ENCODE results near the gene SLC22A17. TPM values are rescaled to one million over a fixed set of nuclear protein-coding genes. Genes with fewer than 3 reads are reported as not detected.

Gene SLC22A17
- total and polyA plus RNA-seq, 2 of the 8 experiments (the other 6 are each of a cell fraction or from before 2014, with no cell fraction given): 43.0 to 49.0 TPM

DNA sequence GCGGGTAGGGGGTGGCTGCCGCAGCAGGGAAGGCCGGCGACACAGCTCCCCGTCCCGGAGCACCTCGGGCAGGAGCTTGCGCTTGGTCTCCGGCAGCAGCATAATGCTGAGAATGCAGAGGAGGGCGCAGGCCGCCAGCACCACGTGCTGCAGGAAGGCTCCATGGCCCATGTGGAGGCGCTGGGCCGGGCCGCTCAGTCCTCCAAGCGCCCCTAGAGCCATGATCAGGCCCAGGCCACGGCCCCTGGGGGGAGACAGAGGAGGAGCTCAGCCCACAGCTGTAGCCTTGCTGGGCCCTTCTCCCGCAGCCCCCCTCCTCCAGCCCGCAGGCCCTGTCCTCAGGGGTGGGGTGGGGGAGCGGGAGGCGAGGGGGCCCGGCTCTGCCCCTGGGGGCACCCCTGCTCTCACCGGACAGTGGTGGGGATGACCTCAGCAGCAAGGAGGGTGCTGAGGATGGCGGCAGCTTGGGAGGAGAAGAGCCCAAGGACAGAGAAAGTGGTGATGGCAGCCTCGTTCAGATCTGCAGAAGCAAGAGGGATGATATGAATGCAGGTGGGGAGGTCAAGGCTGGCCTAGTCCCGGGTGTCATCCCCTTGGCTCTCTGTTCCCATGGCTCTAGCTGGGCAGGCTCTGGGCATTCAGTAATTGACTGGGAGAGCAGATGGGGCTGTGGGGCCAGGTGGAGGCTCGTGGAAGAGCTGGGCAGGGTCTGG, 5.8 kb downstream of the SLC22A17 start:
- peaks cover 0 to 7% (median 2%) of the 10 kb centered on the region in 4 experiments; a peak in 5 of 7 replicates for H3K4me1 ChIP-seq (replicated peaks in 1 of 4; ENCODE audit: control insufficient read depth in 3 of 4, insufficient read depth in 4 of 4, low read length in 3 of 4)
- no peak overlapping the region for H3K23ac ChIP-seq (ENCODE audit: insufficient read length)
- no peak overlapping the region for H3K4me3 ChIP-seq (ENCODE audit: extremely low read depth in 1 of 4, insufficient read depth in 2 of 4, low read depth in 3 of 4, low read length in 4 of 4)
- H4K5ac ChIP-seq (ENCODE audit: insufficient read length, low read depth, low read length): no peak overlapping the region
- H3K56ac ChIP-seq (replicated peaks; ENCODE audit: insufficient read length, low read depth, low read length): no peak overlapping the region
- H2BK12ac ChIP-seq (ENCODE audit: low read depth, low read length): peak overlapping the region; percentile 39; the same call in 1 of the 2 replicates
- H4K8ac ChIP-seq (ENCODE audit: extremely low read depth, insufficient read depth, low read length): peak overlapping the region; percentile 84; the same call in 1 of the 2 replicates
- H2BK15ac ChIP-seq (ENCODE audit: low read length): 0 out of 2 replicates have a peak overlapping the region, but pooled peaks have one; percentile 10
- H2BK5ac ChIP-seq (ENCODE audit: low read depth, low read length): no peak overlapping the region
- ChIA-PET POLR2A (ENCODE audit: partially characterized antibody) (interaction anchor here (0.8 to 3.7 kb wide), 10 partner anchors 10 to 50 kb away, joined by 3 to 25 read pairs (median 4); partner anchors contain the start of genes BCL2L2, EFS and PABPN1), CTCF (ENCODE audit: partially characterized antibody) (interaction anchor here (1.0 to 5.9 kb wide), 21 partner anchors 8 to 365 kb away, joined by 3 to 69 read pairs (median 6); partner anchors contain the start of gene AJUBA)
- 77% methylated on average over 17 of the region's 27 CpGs; no CpG with 5 or more reads in 1 of the 2 experiments for WGBS, 2 experiments (ENCODE audit: extremely low coverage in 1 of 2, insufficient coverage in 1 of 2, insufficient read length in 1 of 2, insufficient replicate concordance in 2 of 2, low coverage in 1 of 2, low lambda C conversion rate in 2 of 2, missing lambda C conversion rate in 1 of 2)
- H3K27ac ChIP-seq (ENCODE audit: low read depth, low read length): no peak overlapping the region
- FAIRE-seq (no peak), DNase-seq (ENCODE audit: low read depth in 1 of 2, low spot score in 2 of 2) (no peak)
- no peaks in the 10 kb centered on the region for H3K36me3 ChIP-seq (ENCODE audit: control insufficient read depth in 2 of 4, insufficient read depth in 4 of 4, low read length in 3 of 4)
- H2AK5ac ChIP-seq (ENCODE audit: low read depth, low read length): no peak overlapping the region
- H3K18ac ChIP-seq (ENCODE audit: extremely low read depth, low read length): no peak overlapping the region
- H2BK20ac ChIP-seq (ENCODE audit: low read length): no peak overlapping the region
- peaks cover 0 to 11% (median 3%) of the 10 kb centered on the region in 4 experiments; a peak in 6 of 7 replicates for H3K27me3 ChIP-seq (replicated peaks in 1 of 4; ENCODE audit: control insufficient read depth in 3 of 4, extremely low read depth in 1 of 4, insufficient read depth in 3 of 4, low read length in 3 of 4)
- H3K23me2 ChIP-seq (ENCODE audit: low read depth, low read length): peaks cover 4% of the 10 kb centered on the region
- no peak overlapping the region; a peak in 1 of 4 replicates for H3K4me2 ChIP-seq (ENCODE audit: insufficient read depth in 1 of 2, low read depth in 2 of 2, low read length in 2 of 2)
- peaks cover 0 to 3% of the 10 kb centered on the region in 2 experiments for H4K20me1 ChIP-seq (replicated peaks in 1 of 2; ENCODE audit: control insufficient read depth in 1 of 2, insufficient read depth in 2 of 2, low read length in 2 of 2)
- H3K9me3 ChIP-seq (ENCODE audit: insufficient read depth in 2 of 2, low read depth in 1 of 2, low read length in 1 of 2): no peaks in the 10 kb centered on the region
- no peak overlapping the region for H2AFZ ChIP-seq (ENCODE audit: low read length)
- no peaks in the 10 kb centered on the region for H3K79me1 ChIP-seq (ENCODE audit: low read depth, low read length)
- no peak overlapping the region for H3K14ac ChIP-seq (ENCODE audit: insufficient read length)
- no peak overlapping the region for H3K9ac ChIP-seq (replicated peaks in 1 of 4; ENCODE audit: extremely low read depth in 1 of 4, low read depth in 3 of 4, low read length in 3 of 4)
- H2BK120ac ChIP-seq (replicated peaks; ENCODE audit: low read depth, low read length): no peak overlapping the region
- H4K91ac ChIP-seq (replicated peaks; ENCODE audit: insufficient read length, low read length): no peak overlapping the region
- no peak for TF ChIP-seq CTBP2 (IDR thresholded peaks at IDR 0.05; ENCODE audit: borderline replicate concordance, insufficient read depth, insufficient read length, low read length)
- TF ChIP-seq, protein P1, sequence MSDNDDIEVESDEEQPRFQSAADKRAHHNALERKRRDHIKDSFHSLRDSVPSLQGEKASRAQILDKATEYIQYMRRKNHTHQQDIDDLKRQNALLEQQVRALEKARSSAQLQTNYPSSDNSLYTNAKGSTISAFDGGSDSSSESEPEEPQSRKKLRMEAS (IDR thresholded peaks at IDR 0.05): peak; percentile 66; the same call in 1 of the 2 replicates
- no peak overlapping the region for H3K4ac ChIP-seq (replicated peaks; ENCODE audit: insufficient read length, low read depth, low read length)
- no peaks in the 10 kb centered on the region for H3K79me2 ChIP-seq (ENCODE audit: control insufficient read depth in 1 of 2, insufficient read depth in 2 of 2, low read length in 2 of 2)

Data from H1 (cell line).